GM21423 (cell line): ENCODE results near the gene DEFB132.

Experiments used
- ATAC-seq: cut with Tn5 transposase; IDR thresholded peaks from one replicate; pipeline ENCODE4 v1.9.1; 2021; ENCODE audit warnings: mild to moderate bottlenecking, moderate library complexity; ENCODE audit not compliant: unreplicated experiment

DEFB132 gene

GRCh38 chr20:259981-260380, 2.5 kb downstream of the DEFB132 start:
- no peak for ATAC-seq

GRCh38 chr20:263701-264100, 6.2 kb downstream of the DEFB132 start:
- ATAC-seq = no peak

- ATAC-seq = peak; percentile 91
Observed at GRCh38 chr20:266596-267562, 9.4 kb downstream of the DEFB132 start.

GRCh38 chr20:270517-270916, 13.0 kb downstream of the DEFB132 start:
- no peak for ATAC-seq

GRCh38 chr20:271069-271468, 13.5 kb downstream of the DEFB132 start:
- ATAC-seq = no peak

GRCh38 chr20:271528-271927, 14.0 kb downstream of the DEFB132 start:
- no peak for ATAC-seq

GRCh38 chr20:272718-273117, 15.2 kb downstream of the DEFB132 start:
- no peak for ATAC-seq

- ATAC-seq = no peak
Observed at GRCh38 chr20:273884-274283, 16.4 kb downstream of the DEFB132 start.

- no peak for ATAC-seq
Observed at GRCh38 chr20:275791-276190, 18.3 kb downstream of the DEFB132 start.

GRCh38 chr20:276620-277495, 19.3 kb downstream of the DEFB132 start:
- ATAC-seq = no peak

- no peak for ATAC-seq
Observed at GRCh38 chr20:277496-277781, 19.9 kb downstream of the DEFB132 start.

- no peak for ATAC-seq
Observed at GRCh38 chr20:278181-278580, 20.7 kb downstream of the DEFB132 start.

- ATAC-seq = no peak
Observed at GRCh38 chr20:278607-279571, 21.4 kb downstream of the DEFB132 start.

GRCh38 chr20:284172-284571, 26.6 kb downstream of the DEFB132 start:
- no peak for ATAC-seq

GRCh38 chr20:286508-286907, 29.0 kb downstream of the DEFB132 start:
- ATAC-seq = no peak

GRCh38 chr20:288956-289692, 31.6 kb downstream of the DEFB132 start:
- ATAC-seq = no peak

GRCh38 chr20:289693-290083, 32.2 kb downstream of the DEFB132 start:
- no peak for ATAC-seq

- peak; percentile 88 for ATAC-seq
Observed at GRCh38 chr20:290084-290831, 32.7 kb downstream of the DEFB132 start, which contains the start of gene C20orf96. Gene C20orf96 (minus strand): TSS chr20:290750. CDS start chr20:290610, 140 bp downstream.

- ATAC-seq = no peak
Observed at GRCh38 chr20:294602-295001, 37.1 kb downstream of the DEFB132 start.
